OCI-LY1 (cell line): ENCODE measurements around the gene TEDC1.

ENCODE experiments used
- H2AFZ ChIP-seq: fragments of 200-600 bp; sonication (generic), shearing (Covaris generic); 2 replicates; pipeline ENCODE4 v1.6.0; 2014; ENCODE audit warnings: antibody characterized with exemption, mild to moderate bottlenecking, low read length
- H3F3A ChIP-seq: fragments of 200-600 bp; sonication (generic), shearing (Covaris generic); 2 replicates; pipeline ENCODE4 v1.6.0; 2014; ENCODE audit warnings: mild to moderate bottlenecking, antibody characterized with exemption, low read length, moderate library complexity; ENCODE audit not compliant: insufficient read depth
- H3K27ac ChIP-seq: fragments of 200-600 bp; sonication (generic); 2 replicates; pipeline ENCODE4 v1.5.1; 2014; ENCODE audit warnings: low read length, mixed run types, mild to moderate bottlenecking, low read depth; ENCODE audit not compliant: poor library complexity, severe bottlenecking
- H3K27me3 ChIP-seq: fragments of 200-600 bp; sonication (generic); 2 replicates; pipeline ENCODE4 v1.6.0; 2014; ENCODE audit warnings: antibody characterized with exemption, mild to moderate bottlenecking, low read length, moderate library complexity; ENCODE audit not compliant: insufficient read depth
- H3K36me3 ChIP-seq: fragments of 200-600 bp; sonication (generic); 2 replicates; pipeline ENCODE4 v1.6.1; 2014; ENCODE audit warnings: mild to moderate bottlenecking, antibody characterized with exemption, low read length, moderate library complexity, mixed read lengths; ENCODE audit not compliant: insufficient read depth
- H3K4me1 ChIP-seq: fragments of 200-600 bp; sonication (generic); 2 replicates; pipeline ENCODE4 v1.5.1; 2014; ENCODE audit warnings: mild to moderate bottlenecking, low read length, moderate library complexity; ENCODE audit not compliant: insufficient read depth, severe bottlenecking
- H3K4me2 ChIP-seq: fragments of 200-600 bp; sonication (generic), shearing (Covaris generic); 2 replicates; pipeline ENCODE4 v1.6.1; 2014; ENCODE audit warnings: low read length
- H3K4me3 ChIP-seq: fragments of 200-600 bp; sonication (generic); 2 replicates; pipeline ENCODE4 v1.5.1; 2014; ENCODE audit warnings: low read length, low read depth, mild to moderate bottlenecking, mixed read lengths; ENCODE audit not compliant: poor library complexity, severe bottlenecking
- H3K79me2 ChIP-seq: fragments of 200-600 bp; shearing (Covaris generic); 2 replicates; pipeline ENCODE4 v1.6.1; 2016; ENCODE audit warnings: mixed run types, low read length, mixed read lengths; ENCODE audit not compliant: insufficient read depth
- H3K9ac ChIP-seq: fragments of 200-600 bp; sonication (generic), shearing (Covaris generic); 2 replicates; pipeline ENCODE4 v1.6.1; 2014; ENCODE audit warnings: mild to moderate bottlenecking, low read length, mixed read lengths
- H3K9me2 ChIP-seq: fragments of 200-600 bp; sonication (generic), shearing (Covaris generic); 2 replicates; pipeline ENCODE4 v1.6.1; 2014; ENCODE audit warnings: low read depth, mild to moderate bottlenecking, low read length, mixed read lengths
- H3K9me3 ChIP-seq: fragments of 200-600 bp; shearing (Covaris generic); 2 replicates; pipeline ENCODE4 v1.6.1; 2014; ENCODE audit warnings: low read length, mixed read lengths
- H4K20me1 ChIP-seq: fragments of 200-600 bp; sonication (generic), shearing (Covaris generic); 2 replicates; pipeline ENCODE4 v1.6.0; 2016; ENCODE audit warnings: mild to moderate bottlenecking, low read length; ENCODE audit not compliant: insufficient read depth
- CTCF ChIP-seq: fragments of 200-600 bp; sonication (generic), shearing (Covaris generic); IDR thresholded peaks from 2 replicates; pipeline ENCODE4 v1.5.1; 2017; ENCODE audit warnings: mild to moderate bottlenecking, antibody characterized with exemption, low read length, moderate library complexity, mixed read lengths
- EZH2 ChIP-seq: fragments of 200-600 bp; sonication (generic), shearing (Covaris generic); IDR thresholded peaks from 2 replicates; pipeline ENCODE4 v1.8.0; 2017; ENCODE audit warnings: borderline replicate concordance, mixed run types, mild to moderate bottlenecking, antibody characterized with exemption, low read length, moderate library complexity, mixed read lengths

The TEDC1 gene

DNA sequence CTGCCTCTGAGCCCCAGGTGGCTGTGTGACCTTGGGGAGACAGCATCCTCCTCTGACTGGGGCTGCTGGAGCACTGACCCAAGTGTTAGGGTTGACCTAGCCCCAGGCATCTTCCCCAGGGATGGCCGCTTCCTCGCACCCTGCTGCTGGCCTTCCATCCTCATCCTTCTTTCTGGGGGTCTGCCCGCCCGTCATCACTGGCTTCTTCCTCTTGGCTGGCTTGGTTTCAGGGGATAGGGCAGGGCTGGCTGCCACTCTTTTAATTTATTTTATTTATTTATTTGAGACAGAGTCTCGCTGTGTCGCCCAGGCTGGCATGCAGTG, 3.5 kb downstream of the TEDC1 start:
- Histone ChIP-seq H3F3A (no peaks in the 10 kb centered on the region), H3K4me2 (no peak overlapping the region), H3K9me3 (no peaks in the 10 kb centered on the region), H3K79me2 (no peaks in the 10 kb centered on the region), H4K20me1 (no peaks in the 10 kb centered on the region), H3K27me3 (no peaks in the 10 kb centered on the region), H3K9me2 (no peaks in the 10 kb centered on the region), H3K4me1 (peaks cover 8% of the 10 kb centered on the region), H3K9ac (no peak overlapping the region), H3K36me3 (peaks cover 10% of the 10 kb centered on the region), H3K27ac (no peak overlapping the region), H3K4me3 (no peak overlapping the region), H2AFZ (no peak overlapping the region)
- TF ChIP-seq CTCF (no peak), EZH2 (no peak)

DNA sequence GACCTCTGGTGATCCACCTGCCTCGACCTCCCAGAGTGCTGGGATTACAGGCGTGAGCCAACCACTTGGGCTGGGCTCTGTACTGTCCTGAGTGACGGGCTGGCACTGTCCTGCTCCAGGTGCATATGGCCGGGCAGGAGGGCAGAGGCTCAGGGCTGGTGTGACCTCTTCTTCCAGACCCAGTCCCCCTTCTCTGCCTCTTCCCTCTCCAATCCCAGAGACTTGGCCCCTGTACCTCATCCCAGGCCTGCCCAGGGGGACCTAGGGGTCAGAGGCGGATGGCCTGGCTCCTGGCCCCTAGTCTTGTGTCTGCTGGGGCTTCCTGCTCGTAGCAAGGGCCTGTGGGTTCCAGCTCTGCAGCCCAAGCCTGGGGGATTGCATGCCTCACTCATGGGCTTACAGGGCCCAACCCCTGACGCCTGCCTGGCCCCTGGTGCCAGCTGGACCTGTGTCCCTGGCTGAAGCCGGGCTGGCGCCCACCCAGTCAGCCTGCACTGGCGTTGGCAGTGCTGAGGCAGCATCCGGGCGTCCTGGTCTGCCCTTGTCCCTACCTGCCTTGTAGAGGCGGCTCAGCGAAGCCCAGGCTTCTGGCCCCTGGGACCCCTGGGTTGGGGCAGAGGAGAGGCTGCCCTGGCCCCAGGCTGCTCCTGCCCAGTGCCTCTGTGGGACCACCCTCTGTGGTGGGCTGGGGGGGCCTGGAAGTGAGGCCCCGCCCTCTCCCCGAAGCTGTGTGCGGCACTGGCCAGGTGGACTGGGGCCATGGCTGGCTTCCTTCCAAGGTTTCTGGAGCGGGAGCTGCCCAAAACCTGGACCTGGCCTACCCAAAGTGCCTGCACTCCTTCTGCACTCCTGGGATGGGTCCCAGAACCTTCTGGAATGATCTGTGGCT, 4.3 kb downstream of the TEDC1 start:
- no peaks in the 10 kb centered on the region for H3F3A ChIP-seq
- H3K9ac ChIP-seq, result no peak overlapping the region
- H3K79me2 ChIP-seq, result no peaks in the 10 kb centered on the region
- peaks cover 7% of the 10 kb centered on the region for H3K4me1 ChIP-seq
- TF ChIP-seq EZH2, result no peak
- no peak for TF ChIP-seq CTCF
- no peaks in the 10 kb centered on the region for H4K20me1 ChIP-seq
- no peak overlapping the region for H3K4me3 ChIP-seq
- H3K36me3 ChIP-seq, result peaks cover 10% of the 10 kb centered on the region
- no peak overlapping the region for H3K27ac ChIP-seq
- no peaks in the 10 kb centered on the region for H3K27me3 ChIP-seq
- no peak overlapping the region for H3K4me2 ChIP-seq
- no peaks in the 10 kb centered on the region for H3K9me3 ChIP-seq
- no peaks in the 10 kb centered on the region for H3K9me2 ChIP-seq
- H2AFZ ChIP-seq, result no peak overlapping the region

- no peaks in the 10 kb centered on the region for H3K9me3 ChIP-seq
These were observed 5.2 kb downstream of the TEDC1 start for GRCh38 chr14:105495990-105496830.

More at GRCh38 chr14:105495990-105496830, 5.2 kb downstream of the TEDC1 start:
- TF ChIP-seq EZH2 (no peak), CTCF (no peak)
- Histone ChIP-seq H3K4me1 (peaks cover 7% of the 10 kb centered on the region), H4K20me1 (no peaks in the 10 kb centered on the region), H3K9me2 (no peaks in the 10 kb centered on the region), H3K9ac (no peak overlapping the region), H3K36me3 (peaks cover 10% of the 10 kb centered on the region), H3K4me3 (no peak overlapping the region), H3K4me2 (no peak overlapping the region), H3K79me2 (no peaks in the 10 kb centered on the region), H3K27me3 (no peaks in the 10 kb centered on the region), H2AFZ (no peak overlapping the region), H3K27ac (no peak overlapping the region), H3F3A (no peaks in the 10 kb centered on the region)
